Neural cell (in vitro differentiated cells): Measurements from ENCODE around the gene ENDOV. TPM values are rescaled to one million over a fixed set of nuclear protein-coding genes. Genes with fewer than 3 reads are reported as not detected.

Source experiments
- H2AFZ ChIP-seq: fragments of 200-600, 300-800 bp; sonication (generic), shearing (Covaris generic); 2 replicates; pipeline ENCODE4 v1.6.0; 2014; ENCODE audit warnings: low read depth, mild to moderate bottlenecking, antibody characterized with exemption, low read length, moderate library complexity
- H3F3A ChIP-seq: fragments of 200-600 bp; shearing (Covaris generic); 2 replicates; pipeline ENCODE4 v1.6.1; 2016; ENCODE audit warnings: mild to moderate bottlenecking, moderate library complexity, mixed read lengths, antibody characterized with exemption, low read length; ENCODE audit not compliant: insufficient read depth, poor library complexity, severe bottlenecking
- H3K27ac ChIP-seq: fragments of 200-600, 300-800 bp; sonication (generic), shearing (Covaris generic); 2 replicates; pipeline ENCODE4 v1.5.1; 2014; ENCODE audit warnings: mild to moderate bottlenecking, low read length, moderate library complexity
- H3K27me3 ChIP-seq: fragments of 300-800, 200-600 bp; sonication (generic), shearing (Covaris generic); 2 replicates; pipeline ENCODE4 v1.6.0; 2014; ENCODE audit warnings: mild to moderate bottlenecking, low read depth, low read length, moderate library complexity; ENCODE audit not compliant: insufficient read depth
- H3K36me3 ChIP-seq: fragments of 300-800, 200-600 bp; sonication (generic), shearing (Covaris generic); 2 replicates; pipeline ENCODE4 v1.5.1; 2014; ENCODE audit warnings: mild to moderate bottlenecking, antibody characterized with exemption, low read length, moderate library complexity; ENCODE audit not compliant: insufficient read depth
- H3K4me2 ChIP-seq: fragments of 300-800, 200-600 bp; sonication (generic), shearing (Covaris generic); 2 replicates; pipeline ENCODE4 v1.6.0; 2014; ENCODE audit warnings: mild to moderate bottlenecking, low read length
- H3K4me3 ChIP-seq: fragments of 300-800, 200-600 bp; sonication (generic), shearing (Covaris generic); 2 replicates; pipeline ENCODE4 v1.5.1; 2014; ENCODE audit warnings: mild to moderate bottlenecking, low read length, moderate library complexity
- H3K79me2 ChIP-seq: fragments of 200-600 bp; shearing (Covaris generic); replicated peaks from 2 replicates; pipeline ENCODE4 v1.6.0; 2014; ENCODE audit warnings: mild to moderate bottlenecking, low read length, moderate library complexity; ENCODE audit not compliant: insufficient read depth
- H3K9ac ChIP-seq: fragments of 300-800, 200-600 bp; sonication (generic), shearing (Covaris generic); 2 replicates; pipeline ENCODE4 v1.6.1; 2016; ENCODE audit warnings: mild to moderate bottlenecking, low read length, mixed read lengths
- H3K9me2 ChIP-seq: fragments of 200-600 bp; shearing (Covaris generic); 2 replicates; pipeline ENCODE4 v1.6.1; 2016; ENCODE audit warnings: mild to moderate bottlenecking, low read length, mixed read lengths; ENCODE audit not compliant: insufficient read depth
- H3K9me3 ChIP-seq: fragments of 200-600, 300-800 bp; sonication (generic), shearing (Covaris generic); 2 replicates; pipeline ENCODE4 v1.6.1; 2016; ENCODE audit warnings: mild to moderate bottlenecking, mixed run types, low read length, moderate library complexity, mixed read lengths
- H4K20me1 ChIP-seq: fragments of 200-600 bp; shearing (Covaris generic); 2 replicates; pipeline ENCODE4 v1.6.1; 2016; ENCODE audit warnings: mild to moderate bottlenecking, mixed run types; ENCODE audit not compliant: insufficient read depth
- CTCF ChIP-seq: fragments of 450-650 bp; IDR thresholded peaks from 2 replicates; pipeline ENCODE4 v1.5.1; 2014; ENCODE audit warnings: antibody characterized with exemption, mild to moderate bottlenecking, moderate library complexity; ENCODE audit not compliant: poor library complexity, severe bottlenecking
- EP300 ChIP-seq: fragments of 450-650 bp; conservative IDR thresholded peaks from 2 replicates; pipeline ENCODE4 v1.6.1; 2014; ENCODE audit warnings: antibody characterized with exemption, mild to moderate bottlenecking, moderate library complexity; ENCODE audit not compliant: poor library complexity, severe bottlenecking
- EZH2 ChIP-seq: fragments of 200-600, 300-800 bp; shearing (Covaris generic), sonication (generic); IDR thresholded peaks from 2 replicates; pipeline ENCODE4 v1.6.1; 2014; ENCODE audit warnings: antibody characterized with exemption, low read length, borderline replicate concordance, mild to moderate bottlenecking; ENCODE audit not compliant: insufficient read depth, poor library complexity, severe bottlenecking
- MXI1 ChIP-seq: fragments of 450-650 bp; conservative IDR thresholded peaks from 2 replicates; pipeline ENCODE4 v1.6.1; 2014; ENCODE audit warnings: antibody characterized with exemption, mild to moderate bottlenecking; ENCODE audit not compliant: poor library complexity, severe bottlenecking
- POLR2AphosphoS5 ChIP-seq: IDR thresholded peaks from 2 replicates; pipeline ENCODE4 v1.6.1; 2012
- RAD21 ChIP-seq: fragments of 450-650 bp; conservative IDR thresholded peaks from 2 replicates; pipeline ENCODE4 v1.6.1; 2014; ENCODE audit warnings: antibody characterized with exemption, mild to moderate bottlenecking, moderate library complexity
- REST ChIP-seq: IDR thresholded peaks from 2 replicates; pipeline ENCODE4 v1.6.1; 2012; ENCODE audit warnings: borderline replicate concordance
- SMC3 ChIP-seq: fragments of 450-650 bp; conservative IDR thresholded peaks from 2 replicates; pipeline ENCODE4 v1.6.1; 2014; ENCODE audit warnings: antibody characterized with exemption, mild to moderate bottlenecking, moderate library complexity; ENCODE audit not compliant: poor library complexity
- TAF1 ChIP-seq: IDR thresholded peaks from 2 replicates; pipeline ENCODE4 v1.6.1; 2012; ENCODE audit warnings: low read depth
- polyA plus RNA-seq: library from polyadenylated mRNA; depleted of rRNA; stranded (reverse); fragments of >200 nt; gene quantifications from 2 replicates; pipeline ENCODE4 v1.2.3, GENCODE V29; 2014

The ENDOV gene
- polyA plus RNA-seq, 1 donor from 2014 or later: 31.2 TPM

- Histone ChIP-seq H2AFZ (no peak overlapping the region), H3K27ac (no peak overlapping the region), H3K36me3 (no peaks in the 10 kb centered on the region), H3K4me2 (no peak overlapping the region), H3K9me2 (no peaks in the 10 kb centered on the region), H3K27me3 (no peaks in the 10 kb centered on the region), H3K79me2 (no peaks in the 10 kb centered on the region), H3K9ac (no peak overlapping the region), H3F3A (no peaks in the 10 kb centered on the region), H4K20me1 (no peaks in the 10 kb centered on the region), H3K9me3 (no peaks in the 10 kb centered on the region), H3K4me3 (no peak overlapping the region)
- no peak for TF ChIP-seq CTCF
- TF ChIP-seq SMC3: no peak
- no peak for TF ChIP-seq POLR2AphosphoS5
- no peak for TF ChIP-seq TAF1
- TF ChIP-seq MXI1: no peak
- no peak for TF ChIP-seq RAD21
- TF ChIP-seq EP300: no peak
- TF ChIP-seq EZH2: no peak
- TF ChIP-seq REST: no peak
Observed at GRCh38 chr17:80437532-80437931, 22.6 kb downstream of the ENDOV start.

DNA sequence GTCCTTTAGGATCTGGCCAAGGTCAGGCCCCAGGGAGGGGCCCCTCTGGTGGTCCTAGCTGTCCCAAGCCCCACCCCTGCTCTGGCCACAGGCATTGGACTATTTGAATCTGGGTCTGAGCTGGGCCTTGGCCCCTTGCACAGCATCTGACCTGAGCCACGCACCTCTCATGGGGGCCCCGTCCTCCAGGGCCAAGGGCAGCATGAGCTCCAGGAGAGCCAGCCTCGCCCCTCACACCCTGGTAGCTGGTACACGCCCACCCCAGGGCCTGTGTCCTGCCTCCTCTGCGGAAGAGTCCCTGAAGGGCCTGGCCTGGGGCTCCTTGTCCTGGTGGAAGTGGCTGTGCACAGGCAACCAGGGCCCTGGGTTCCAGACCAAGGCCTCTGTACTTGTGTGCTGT, 23.8 kb downstream of the ENDOV start:
- Histone ChIP-seq H3K4me2 (no peak overlapping the region), H3K27me3 (no peaks in the 10 kb centered on the region), H3F3A (no peaks in the 10 kb centered on the region), H2AFZ (no peak overlapping the region), H3K27ac (no peak overlapping the region), H3K9me2 (no peaks in the 10 kb centered on the region), H3K4me3 (no peak overlapping the region), H3K9me3 (no peaks in the 10 kb centered on the region), H3K36me3 (no peaks in the 10 kb centered on the region), H4K20me1 (no peaks in the 10 kb centered on the region), H3K9ac (no peak overlapping the region), H3K79me2 (no peaks in the 10 kb centered on the region)
- TF ChIP-seq EZH2 (no peak), TAF1 (no peak), SMC3 (no peak), MXI1 (no peak), RAD21 (no peak), POLR2AphosphoS5 (no peak), CTCF (no peak)
